OCI-LY7 (cell line): ENCODE results near the gene CBFA2T2.

Experiments used
- CTCF ChIP-seq: fragments of 200-600 bp; sonication (generic); conservative IDR thresholded peaks from 2 replicates; pipeline ENCODE4 v1.5.1; 2014; ENCODE audit warnings: mild to moderate bottlenecking, antibody characterized with exemption, low read length, moderate library complexity, mixed read lengths
- EZH2phosphoT487 ChIP-seq: fragments of 200-600 bp; sonication (generic); IDR thresholded peaks from 2 replicates; pipeline ENCODE4 v1.6.1; 2018; ENCODE audit warnings: low read depth, borderline replicate concordance, mild to moderate bottlenecking, mixed run types, antibody characterized with exemption, low read length, moderate library complexity, mixed read lengths

DNA sequence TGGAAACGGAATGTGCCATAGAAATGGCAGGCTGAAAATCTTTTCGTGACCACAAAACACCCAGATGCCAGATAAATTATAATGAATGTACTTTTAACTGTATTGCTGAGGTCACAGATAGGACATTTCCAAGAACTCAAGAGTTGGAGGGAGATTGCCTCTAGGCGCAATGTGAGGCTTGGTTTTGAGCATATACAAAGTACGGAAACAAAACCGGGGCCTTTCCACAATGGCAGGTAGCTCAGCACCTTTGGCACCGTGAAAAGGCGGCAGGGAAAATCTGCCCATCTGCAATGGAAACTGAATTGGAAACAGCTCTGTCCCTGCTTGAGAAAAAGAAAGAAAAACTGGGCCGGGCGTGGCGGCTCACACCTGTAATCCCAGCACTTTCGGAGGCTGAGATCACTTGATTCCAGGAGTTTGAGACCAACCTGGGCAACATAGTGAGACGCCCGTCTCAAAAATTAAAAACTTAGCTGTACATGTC is 161.7 kb downstream of the CBFA2T2 start:
- no peak for TF ChIP-seq CTCF
- TF ChIP-seq EZH2phosphoT487 = no peak
